K562 (cell line): ENCODE measurements around the gene MAP3K6. TPM values are rescaled to one million over a fixed set of nuclear protein-coding genes. Genes with fewer than 3 reads are reported as not detected.
A peak's percentile ranks its signal among the peaks of the same experiment; 100 is the strongest.

Experiments
- BRD4 ChIP-seq: fragments of 200-600 bp; sonication (generic); IDR thresholded peaks from 2 replicates; pipeline ENCODE4 v1.6.1; 2017; ENCODE audit warnings: inconsistent platforms
- ETV6 ChIP-seq, 3 experiments: fragments of 150-350 bp in 1 of 3; sonication (generic) in 1 of 3; formaldehyde crosslinking in 1 of 3; IDR thresholded peaks; 2 replicates each; pipeline versions ENCODE4 v1.6.1 to v1.8.0; 2014 to 2022; ENCODE audit warnings: borderline replicate concordance in 2 of 3, low read depth in 2 of 3, antibody characterized with exemption in 1 of 3, low read length in 1 of 3, mild to moderate bottlenecking in 1 of 3, missing genetic modification reagents in 1 of 3
- FOXP4 ChIP-seq: sonication (generic); formaldehyde crosslinking; IDR thresholded peaks from 2 replicates; pipeline ENCODE4 v1.8.0; 2022; ENCODE audit warnings: mild to moderate bottlenecking, missing genetic modification reagents, borderline replicate concordance
- HBP1 ChIP-seq: fragments of 450-650 bp; formaldehyde crosslinking; IDR thresholded peaks from 2 replicates; pipeline ENCODE4 v1.4.0; 2022; ENCODE audit warnings: missing genetic modification characterization
- MAZ ChIP-seq, 2 experiments: fragments of 450-650 bp in 1 of 2; sonication (generic) in 1 of 2; formaldehyde crosslinking; IDR thresholded peaks in 1 of 2; conservative IDR thresholded peaks in 1 of 2; 2 replicates each; pipeline versions ENCODE4 v1.4.0 to v1.5.0; 2020; ENCODE audit warnings: mild to moderate bottlenecking in 1 of 2, missing genetic modification reagents in 1 of 2
- NR2C2 ChIP-seq, 2 experiments: fragments of 200-800 bp in 1 of 2; sonication (Bioruptor generic) in 1 of 2; sonication (generic) in 1 of 2; formaldehyde crosslinking in 1 of 2; IDR thresholded peaks; 2 replicates each; pipeline versions ENCODE4 v1.6.1 to v1.8.0; 2016 to 2022; ENCODE audit warnings: mild to moderate bottlenecking in 1 of 2, missing compliant biosample characterization in 1 of 2, missing genetic modification characterization in 1 of 2, missing genetic modification reagents in 1 of 2
- SP2 ChIP-seq: IDR thresholded peaks from 2 replicates; pipeline ENCODE4 v1.6.1; 2011; ENCODE audit warnings: mild to moderate bottlenecking, low read depth, low read length, moderate library complexity; ENCODE audit not compliant: poor library complexity, severe bottlenecking; ENCODE audit errors: extremely low read depth
- ZBTB11 ChIP-seq, 3 experiments: fragments of 200-800 bp in 1 of 3; fragments of 250-450 bp in 1 of 3; fragments of 450-650 bp in 1 of 3; sonication (Bioruptor Pico) in 1 of 3; sonication (Bioruptor generic) in 1 of 3; formaldehyde crosslinking in 1 of 3; IDR thresholded peaks; 2 replicates each; pipeline versions ENCODE4 v1.6.1 to v1.8.0; 2016 to 2022; ENCODE audit warnings: mild to moderate bottlenecking in 2 of 3, missing genetic modification characterization in 2 of 3, missing compliant biosample characterization in 1 of 3, moderate library complexity in 1 of 3
- ZNF398 ChIP-seq: fragments of 250-450 bp; sonication (Bioruptor Pico); IDR thresholded peaks from 2 replicates; pipeline ENCODE4 v1.8.0; 2021; ENCODE audit warnings: moderate library complexity, mild to moderate bottlenecking, inconsistent platforms
- ZNF639 ChIP-seq, 2 experiments: fragments of 200-800 bp in 1 of 2; sonication (Bioruptor generic) in 1 of 2; sonication (generic) in 1 of 2; formaldehyde crosslinking in 1 of 2; IDR thresholded peaks in 1 of 2; conservative IDR thresholded peaks in 1 of 2; 2 replicates each; pipeline versions ENCODE4 v1.5.0 to v1.6.1; 2016 to 2020; ENCODE audit warnings: missing compliant biosample characterization in 1 of 2, missing genetic modification characterization in 1 of 2, missing genetic modification reagents in 1 of 2
- ZZZ3 ChIP-seq: fragments of 450-650 bp; IDR thresholded peaks from 2 replicates; pipeline ENCODE4 v1.6.1; 2016; ENCODE audit warnings: antibody characterized with exemption, mild to moderate bottlenecking, moderate library complexity
- polyA plus RNA-seq, 8 experiments: library from polyadenylated mRNA; depleted of rRNA in 4 of 8; stranded (reverse) in 5 of 8; unstranded in 3 of 8; fragments of >200 nt; fragmentation: Nextera tagmentation in 2 of 8; fragmentation: Illumina TruSeq in 1 of 8; extraction: Ambion mirVana in 2 of 8; extraction: Trizol in 1 of 8; gene quantifications; 2 replicates each; pipeline versions ENCODE4 v1.2.1 to v1.2.3, GENCODE V29; 2011 to 2014; ENCODE audit warnings: inconsistent platforms in 1 of 8, missing spikeins in 1 of 8
- total RNA-seq, 7 experiments: library from RNA; depleted of rRNA in 6 of 7; stranded (reverse); fragments of >200 nt in 6 of 7; fragmentation: Illumina TruSeq in 2 of 7; extraction: Trizol in 2 of 7; gene quantifications; 2 replicates each; pipeline versions ENCODE4 v1.2.1 to v1.2.3, GENCODE V29; 2011 to 2021; ENCODE audit warnings: low replicate concordance in 1 of 7

The MAP3K6 gene
- total and polyA plus RNA-seq, 9 of the 15 experiments (the other 6 are each of a cell fraction or from before 2014, with no cell fraction given): 0.99 to 21.9 (median 7.0) TPM

- TF ChIP-seq NR2C2 (CRISPR knock-in tag; IDR thresholded peaks at IDR 0.05) (peak; percentile 87), NR2C2 (tag; IDR thresholded peaks at IDR 0.05) (peak; percentile 95), HBP1 (no peak), ZNF398 (CRISPR knock-in tag) (no peak), MAZ (CRISPR knock-in tag; conservative IDR thresholded peaks at IDR 0.05 in 1 of 2, IDR thresholded peaks at IDR 0.05 in 1 of 2) (peak; percentile 98 to 99), SP2 (peak; percentile 29), ZNF639 (CRISPR knock-in tag; conservative IDR thresholded peaks at IDR 0.05 in 1 of 2, IDR thresholded peaks at IDR 0.05 in 1 of 2) (peak in 1 of 2 experiments; percentile 99; a peak in 2 of 4 replicates), FOXP4 (peak; percentile 99), BRD4 (peak; percentile 86; the same call in 1 of the 2 replicates), ETV6 (IDR thresholded peaks at IDR 0.05; ENCODE audit: borderline replicate concordance in 1 of 2, low read depth in 2 of 2, low read length in 1 of 2) (peak; percentile 87; a peak in 3 of 4 replicates), ETV6 (CRISPR knock-in tag; IDR thresholded peaks at IDR 0.05; ENCODE audit: borderline replicate concordance) (peak; percentile 96; the same call in 1 of the 2 replicates), ZZZ3 (0 out of 2 replicates have a peak, but pooled peaks have one; percentile 86), ZBTB11 (CRISPR knock-in tag; IDR thresholded peaks at IDR 0.05) (peak; percentile 99 to 100 (median 99))
Measured at GRCh38 chr1:27321813-27322568, 44.8 kb downstream of the MAP3K6 start, which contains the start of gene TMEM222 (continued).
